Measurements from ENCODE around the gene FRMD1. TPM values are rescaled to one million over a fixed set of nuclear protein-coding genes. Genes with fewer than 3 reads are reported as not detected.

Gene FRMD1
- total RNA-seq, 1 experiment from 2014 or later = not detected

GRCh38 chr6:168073937-168074730 lies 4.9 kb downstream of the FRMD1 start:
- no peak overlapping the region for H3K9ac ChIP-seq (ENCODE audit: low read length)
- H3K27ac ChIP-seq (ENCODE audit: low read length) = no peak overlapping the region
- H2AFZ ChIP-seq (ENCODE audit: low read length) = no peak overlapping the region

GRCh38 chr6:168072730-168073129 lies 6.3 kb downstream of the FRMD1 start:
- H3K27ac ChIP-seq (ENCODE audit: low read length) = no peak overlapping the region
- H3K9ac ChIP-seq (ENCODE audit: low read length) = no peak overlapping the region
- no peaks in the 10 kb centered on the region for H3K4me1 ChIP-seq (ENCODE audit: low read length)
- no peaks in the 10 kb centered on the region for H3K9me2 ChIP-seq (replicated peaks; ENCODE audit: insufficient read depth, low read length)
- H3K9me3 ChIP-seq (ENCODE audit: low read length) = no peaks in the 10 kb centered on the region
- no peaks in the 10 kb centered on the region for H3K27me3 ChIP-seq (ENCODE audit: low read length)
- no peak overlapping the region for H3K4me2 ChIP-seq (ENCODE audit: low read depth, low read length, poor library complexity, severe bottlenecking)
- no peak for DNase-seq
- H2AFZ ChIP-seq (ENCODE audit: low read length) = no peak overlapping the region
- H3K36me3 ChIP-seq (ENCODE audit: insufficient read depth, low read length) = no peaks in the 10 kb centered on the region
- no peaks in the 10 kb centered on the region for H4K20me1 ChIP-seq (ENCODE audit: insufficient read depth, low read depth, low read length)
- H3K4me3 ChIP-seq (ENCODE audit: low read length) = no peak overlapping the region
- H3K79me2 ChIP-seq (ENCODE audit: low read length) = no peaks in the 10 kb centered on the region

More at GRCh38 chr6:168073937-168074730, 4.9 kb downstream of the FRMD1 start:
- H4K20me1 ChIP-seq (ENCODE audit: insufficient read depth, low read depth, low read length) = no peaks in the 10 kb centered on the region
- no peaks in the 10 kb centered on the region for H3K9me3 ChIP-seq (ENCODE audit: low read length)
- no peak for DNase-seq
- no peaks in the 10 kb centered on the region for H3K4me1 ChIP-seq (ENCODE audit: low read length)
- no peak overlapping the region for H3K4me3 ChIP-seq (ENCODE audit: low read length)
- H3K4me2 ChIP-seq (ENCODE audit: low read depth, low read length, poor library complexity, severe bottlenecking) = no peak overlapping the region
- no peaks in the 10 kb centered on the region for H3K27me3 ChIP-seq (ENCODE audit: low read length)
- no peaks in the 10 kb centered on the region for H3K9me2 ChIP-seq (replicated peaks; ENCODE audit: insufficient read depth, low read length)
- H3K79me2 ChIP-seq (ENCODE audit: low read length) = no peaks in the 10 kb centered on the region
- H3K36me3 ChIP-seq (ENCODE audit: insufficient read depth, low read length) = no peaks in the 10 kb centered on the region

- H4K20me1 ChIP-seq (ENCODE audit: insufficient read depth, low read depth, low read length) = no peaks in the 10 kb centered on the region
- no peaks in the 10 kb centered on the region for H3K27me3 ChIP-seq (ENCODE audit: low read length)
- no peaks in the 10 kb centered on the region for H3K79me2 ChIP-seq (ENCODE audit: low read length)
- H3K9ac ChIP-seq (ENCODE audit: low read length) = no peak overlapping the region
- no peaks in the 10 kb centered on the region for H3K36me3 ChIP-seq (ENCODE audit: insufficient read depth, low read length)
- H3K9me3 ChIP-seq (ENCODE audit: low read length) = no peaks in the 10 kb centered on the region
- no peak for DNase-seq
- no peak overlapping the region for H2AFZ ChIP-seq (ENCODE audit: low read length)
- H3K27ac ChIP-seq (ENCODE audit: low read length) = no peak overlapping the region
- H3K4me2 ChIP-seq (ENCODE audit: low read depth, low read length, poor library complexity, severe bottlenecking) = no peak overlapping the region
- H3K4me1 ChIP-seq (ENCODE audit: low read length) = no peaks in the 10 kb centered on the region
- no peak overlapping the region for H3K4me3 ChIP-seq (ENCODE audit: low read length)
- no peaks in the 10 kb centered on the region for H3K9me2 ChIP-seq (replicated peaks; ENCODE audit: insufficient read depth, low read length)
These were observed 6.8 kb downstream of the FRMD1 start for GRCh38 chr6:168072261-168072660.

- Histone ChIP-seq H4K20me1 (ENCODE audit: insufficient read depth, low read depth, low read length) (no peaks in the 10 kb centered on the region), H3K4me2 (ENCODE audit: low read depth, low read length, poor library complexity, severe bottlenecking) (no peak overlapping the region), H3K9ac (ENCODE audit: low read length) (no peak overlapping the region), H3K9me2 (replicated peaks; ENCODE audit: insufficient read depth, low read length) (no peaks in the 10 kb centered on the region), H3K9me3 (ENCODE audit: low read length) (no peaks in the 10 kb centered on the region), H3K4me1 (ENCODE audit: low read length) (no peaks in the 10 kb centered on the region), H3K27me3 (ENCODE audit: low read length) (no peaks in the 10 kb centered on the region), H3K4me3 (ENCODE audit: low read length) (no peak overlapping the region), H3K27ac (ENCODE audit: low read length) (no peak overlapping the region), H3K36me3 (ENCODE audit: insufficient read depth, low read length) (no peaks in the 10 kb centered on the region), H3K79me2 (ENCODE audit: low read length) (no peaks in the 10 kb centered on the region), H2AFZ (ENCODE audit: low read length) (no peak overlapping the region)
- peak; percentile 48 for DNase-seq
These were observed 7.4 kb downstream of the FRMD1 start for GRCh38 chr6:168071620-168072019.

- Histone ChIP-seq H3K4me2 (ENCODE audit: low read depth, low read length, poor library complexity, severe bottlenecking) (no peak overlapping the region), H3K27me3 (ENCODE audit: low read length) (no peaks in the 10 kb centered on the region), H3K36me3 (ENCODE audit: insufficient read depth, low read length) (no peaks in the 10 kb centered on the region), H2AFZ (ENCODE audit: low read length) (no peak overlapping the region), H3K4me3 (ENCODE audit: low read length) (no peak overlapping the region), H3K4me1 (ENCODE audit: low read length) (no peaks in the 10 kb centered on the region), H3K79me2 (ENCODE audit: low read length) (no peaks in the 10 kb centered on the region), H3K27ac (ENCODE audit: low read length) (no peak overlapping the region), H3K9ac (ENCODE audit: low read length) (no peak overlapping the region), H3K9me2 (replicated peaks; ENCODE audit: insufficient read depth, low read length) (no peaks in the 10 kb centered on the region), H4K20me1 (ENCODE audit: insufficient read depth, low read depth, low read length) (no peaks in the 10 kb centered on the region), H3K9me3 (ENCODE audit: low read length) (no peaks in the 10 kb centered on the region)
- no peak for DNase-seq
These were observed 8.2 kb downstream of the FRMD1 start for GRCh38 chr6:168070804-168071203.

- no peak overlapping the region for H3K4me2 ChIP-seq (ENCODE audit: low read depth, low read length, poor library complexity, severe bottlenecking)
- H3K9ac ChIP-seq (ENCODE audit: low read length) = no peak overlapping the region
- H3K4me1 ChIP-seq (ENCODE audit: low read length) = no peaks in the 10 kb centered on the region
- H4K20me1 ChIP-seq (ENCODE audit: insufficient read depth, low read depth, low read length) = no peaks in the 10 kb centered on the region
- H3K27me3 ChIP-seq (ENCODE audit: low read length) = no peaks in the 10 kb centered on the region
- no peak overlapping the region for H3K27ac ChIP-seq (ENCODE audit: low read length)
- H3K36me3 ChIP-seq (ENCODE audit: insufficient read depth, low read length) = no peaks in the 10 kb centered on the region
- no peak for DNase-seq
- H3K79me2 ChIP-seq (ENCODE audit: low read length) = no peaks in the 10 kb centered on the region
- H2AFZ ChIP-seq (ENCODE audit: low read length) = no peak overlapping the region
- H3K9me2 ChIP-seq (replicated peaks; ENCODE audit: insufficient read depth, low read length) = no peaks in the 10 kb centered on the region
- H3K4me3 ChIP-seq (ENCODE audit: low read length) = no peak overlapping the region
- H3K9me3 ChIP-seq (ENCODE audit: low read length) = no peaks in the 10 kb centered on the region
These were observed 11.8 kb downstream of the FRMD1 start for GRCh38 chr6:168067081-168067759.

GRCh38 chr6:168064226-168064807 lies 14.7 kb downstream of the FRMD1 start:
- no peaks in the 10 kb centered on the region for H3K9me2 ChIP-seq (replicated peaks; ENCODE audit: insufficient read depth, low read length)
- no peaks in the 10 kb centered on the region for H3K4me1 ChIP-seq (ENCODE audit: low read length)
- H3K36me3 ChIP-seq (ENCODE audit: insufficient read depth, low read length) = no peaks in the 10 kb centered on the region
- H3K27ac ChIP-seq (ENCODE audit: low read length) = no peak overlapping the region
- H4K20me1 ChIP-seq (ENCODE audit: insufficient read depth, low read depth, low read length) = no peaks in the 10 kb centered on the region
- H3K9me3 ChIP-seq (ENCODE audit: low read length) = no peaks in the 10 kb centered on the region
- no peaks in the 10 kb centered on the region for H3K79me2 ChIP-seq (ENCODE audit: low read length)
- H3K9ac ChIP-seq (ENCODE audit: low read length) = no peak overlapping the region
- DNase-seq = no peak
- H3K4me3 ChIP-seq (ENCODE audit: low read length) = no peak overlapping the region
- H3K4me2 ChIP-seq (ENCODE audit: low read depth, low read length, poor library complexity, severe bottlenecking) = no peak overlapping the region
- H3K27me3 ChIP-seq (ENCODE audit: low read length) = no peaks in the 10 kb centered on the region
- H2AFZ ChIP-seq (ENCODE audit: low read length) = no peak overlapping the region

GRCh38 chr6:168063431-168063830 lies 15.6 kb downstream of the FRMD1 start:
- H3K9me3 ChIP-seq (ENCODE audit: low read length) = no peaks in the 10 kb centered on the region
- H3K79me2 ChIP-seq (ENCODE audit: low read length) = no peaks in the 10 kb centered on the region
- H2AFZ ChIP-seq (ENCODE audit: low read length) = no peak overlapping the region
- no peak overlapping the region for H3K4me3 ChIP-seq (ENCODE audit: low read length)
- H3K4me1 ChIP-seq (ENCODE audit: low read length) = no peaks in the 10 kb centered on the region
- DNase-seq = no peak
- no peaks in the 10 kb centered on the region for H4K20me1 ChIP-seq (ENCODE audit: insufficient read depth, low read depth, low read length)
- no peaks in the 10 kb centered on the region for H3K27me3 ChIP-seq (ENCODE audit: low read length)
- no peak overlapping the region for H3K4me2 ChIP-seq (ENCODE audit: low read depth, low read length, poor library complexity, severe bottlenecking)
- H3K36me3 ChIP-seq (ENCODE audit: insufficient read depth, low read length) = no peaks in the 10 kb centered on the region
- no peaks in the 10 kb centered on the region for H3K9me2 ChIP-seq (replicated peaks; ENCODE audit: insufficient read depth, low read length)
- no peak overlapping the region for H3K9ac ChIP-seq (ENCODE audit: low read length)
- H3K27ac ChIP-seq (ENCODE audit: low read length) = no peak overlapping the region

All from Karpas-422 (cell line).